NCI-H748 (cell line): ENCODE measurements around the gene SLC9A8.
"Not testable (repeated sequence)": the region's sequence is repeated elsewhere in the genome, so short reads cannot be mapped to it uniquely, and the experiment has no call there.

Experiments used
- DNase-seq: peaks from one replicate; lab custom pipeline; 2025; ENCODE audit not compliant: unreplicated experiment; lab: John Stamatoyannopoulos, UW

Gene SLC9A8

GRCh38 chr20:49846206-49846807 lies 33.7 kb downstream of the SLC9A8 start:
- peak; percentile 31 for DNase-seq

- DNase-seq, result no peak
These were observed 38.0 kb downstream of the SLC9A8 start for GRCh38 chr20:49850463-49851230.

DNA sequence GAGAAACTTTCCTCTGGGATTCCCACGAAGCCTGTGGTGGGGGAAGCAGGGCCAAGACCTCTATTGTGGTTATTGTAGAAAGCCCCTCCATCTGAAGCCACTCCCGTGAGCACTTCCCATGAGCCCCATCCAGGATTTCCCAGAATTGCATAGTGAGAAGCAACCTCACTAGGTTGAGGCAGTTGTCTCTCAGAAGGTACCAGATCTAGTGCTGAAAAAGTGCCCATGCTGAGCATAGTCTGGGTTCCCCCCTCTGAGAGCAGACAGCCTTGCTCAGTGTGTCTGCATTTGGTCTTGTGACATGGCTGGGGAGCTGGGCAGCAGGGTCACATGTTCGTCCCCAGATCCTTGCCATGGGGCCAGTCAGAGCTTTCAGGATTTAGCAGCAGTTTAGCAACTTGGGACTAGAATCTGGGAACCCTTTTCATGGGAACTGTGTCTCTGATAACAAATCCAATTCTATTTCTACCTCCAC lies 38.6 kb downstream of the SLC9A8 start:
- DNase-seq, result no peak

GRCh38 chr20:49851991-49852390 lies 39.4 kb downstream of the SLC9A8 start:
- DNase-seq, result no peak

DNA sequence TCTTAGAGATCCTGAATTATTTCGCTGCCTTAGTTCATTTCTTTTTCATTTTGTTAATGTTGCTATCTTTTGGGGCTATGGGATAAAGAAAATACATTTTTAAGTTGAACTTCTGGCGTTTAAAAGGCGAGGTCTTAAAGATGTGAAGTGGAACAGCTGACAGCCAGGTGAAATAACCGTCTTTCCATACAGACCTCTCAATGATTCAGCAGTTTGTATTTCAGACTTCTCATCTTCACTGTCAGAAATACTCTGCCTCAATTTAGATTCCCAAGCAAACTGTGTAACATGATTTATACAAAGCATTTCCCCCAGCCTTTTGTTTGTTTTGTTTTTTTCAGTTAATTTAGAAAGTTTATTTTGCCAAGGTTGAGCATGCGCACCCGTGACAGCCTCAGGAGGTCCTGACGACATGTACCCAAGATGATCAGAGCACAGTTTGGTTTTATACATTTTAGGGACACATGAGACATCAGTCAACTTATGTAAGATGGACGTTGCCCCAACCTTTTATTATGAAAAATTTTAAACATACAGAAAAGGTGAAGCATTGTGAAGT lies 40.0 kb downstream of the SLC9A8 start:
- no peak for DNase-seq

- no peak for DNase-seq
These were observed 41.0 kb downstream of the SLC9A8 start for GRCh38 chr20:49853640-49854039.

DNA sequence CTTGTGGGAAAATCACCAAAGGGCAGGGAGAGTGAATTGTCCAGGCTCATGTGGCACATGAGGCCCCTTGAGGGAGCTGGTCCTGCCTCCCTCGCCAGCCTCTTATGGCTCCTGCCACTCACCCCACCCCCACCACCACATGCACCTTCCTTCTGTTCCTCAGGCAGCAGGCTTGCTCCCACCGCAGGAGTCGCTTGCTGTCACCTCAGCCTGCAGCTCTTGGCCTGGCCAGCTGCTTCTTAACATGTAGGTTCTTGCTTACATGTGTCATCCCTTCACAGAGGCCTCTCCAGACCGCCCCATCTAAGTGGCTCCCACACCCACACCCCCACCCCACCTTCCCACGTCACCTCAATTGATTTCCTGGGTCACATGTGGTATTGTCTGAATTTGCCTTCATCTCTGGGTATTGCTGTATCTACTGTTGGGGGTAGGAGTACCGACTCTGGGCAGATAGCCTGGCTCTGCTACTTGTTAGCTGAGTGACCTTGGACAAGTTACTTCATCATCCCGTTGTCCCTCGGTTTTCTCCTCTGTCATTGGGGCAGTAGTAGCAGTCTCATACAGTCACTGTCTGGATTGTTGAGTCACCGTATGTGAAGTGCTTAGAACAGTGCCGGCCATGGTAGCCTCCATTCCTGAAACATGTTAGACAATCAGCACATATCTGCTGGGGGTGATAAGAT lies 41.7 kb downstream of the SLC9A8 start:
- DNase-seq, result no peak

DNA sequence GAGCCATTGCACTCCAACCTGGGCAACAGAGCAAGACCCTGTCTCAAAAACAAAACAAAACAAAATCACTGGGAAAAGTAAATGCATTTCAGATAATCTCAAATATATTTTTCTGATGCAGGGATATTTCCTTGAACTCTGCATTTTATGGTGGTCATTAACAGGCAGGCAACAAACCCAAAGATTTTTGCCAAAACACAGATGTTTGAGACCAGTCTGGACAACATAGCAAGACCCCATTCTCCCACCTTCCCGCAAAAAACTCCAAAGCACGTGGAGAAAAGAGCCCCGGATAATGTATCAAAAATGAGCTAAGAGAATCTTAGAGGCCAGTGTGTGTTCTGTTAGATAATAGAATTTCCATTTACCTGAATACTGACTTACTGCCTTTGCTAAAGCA lies 44.3 kb downstream of the SLC9A8 start:
- no peak for DNase-seq

- no peak for DNase-seq
These were observed 45.5 kb downstream of the SLC9A8 start for GRCh38 chr20:49858076-49858585.

GRCh38 chr20:49859011-49859410 lies 46.4 kb downstream of the SLC9A8 start:
- no peak for DNase-seq

- DNase-seq, result no peak
These were observed 47.2 kb downstream of the SLC9A8 start for GRCh38 chr20:49859807-49860206.

DNA sequence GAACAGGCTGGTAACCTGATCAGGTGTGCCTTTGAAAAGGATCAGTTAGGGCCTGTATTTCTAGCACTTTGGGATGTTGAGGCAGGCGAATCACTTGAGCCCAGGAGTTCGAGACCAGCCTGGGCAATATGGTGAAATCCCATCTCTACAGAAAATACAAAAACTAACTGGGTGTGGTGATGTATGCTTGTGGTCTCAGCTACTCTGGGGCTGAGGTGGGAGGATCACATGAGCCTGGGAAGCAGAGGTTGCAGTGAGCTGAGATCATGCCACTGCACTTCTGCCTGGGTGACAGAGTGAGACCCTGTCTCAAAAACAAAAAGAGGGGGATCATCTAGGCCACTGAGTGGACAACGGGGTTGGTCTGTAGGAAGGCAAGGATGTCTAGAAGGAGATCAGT lies 48.6 kb downstream of the SLC9A8 start:
- DNase-seq, result not testable (repeated sequence)

GRCh38 chr20:49862607-49863200 lies 50.1 kb downstream of the SLC9A8 start:
- no peak for DNase-seq

- DNase-seq, result no peak
These were observed 51.0 kb downstream of the SLC9A8 start for GRCh38 chr20:49863666-49864065.

- no peak for DNase-seq
These were observed 52.9 kb downstream of the SLC9A8 start for GRCh38 chr20:49865559-49865958.

DNA sequence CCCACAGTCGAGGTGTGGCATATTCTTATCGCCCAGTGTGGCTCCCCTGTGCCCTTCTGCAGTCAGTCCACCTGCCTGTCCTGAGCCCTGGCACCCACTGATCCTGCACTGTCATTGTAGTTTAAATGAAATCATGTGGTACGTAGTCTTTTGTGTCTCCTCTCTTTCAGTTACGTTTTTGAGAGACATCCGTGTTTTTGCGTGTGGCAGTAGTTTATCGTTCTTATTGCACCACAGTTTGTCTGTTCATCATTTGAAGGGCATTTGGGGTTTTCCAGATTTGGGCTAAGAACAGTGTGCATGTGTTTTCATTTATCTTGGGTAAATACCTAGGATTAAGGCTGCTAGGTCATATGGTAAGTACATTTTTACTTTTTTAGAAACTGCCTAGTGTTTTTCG lies 53.4 kb downstream of the SLC9A8 start:
- DNase-seq, result no peak

DNA sequence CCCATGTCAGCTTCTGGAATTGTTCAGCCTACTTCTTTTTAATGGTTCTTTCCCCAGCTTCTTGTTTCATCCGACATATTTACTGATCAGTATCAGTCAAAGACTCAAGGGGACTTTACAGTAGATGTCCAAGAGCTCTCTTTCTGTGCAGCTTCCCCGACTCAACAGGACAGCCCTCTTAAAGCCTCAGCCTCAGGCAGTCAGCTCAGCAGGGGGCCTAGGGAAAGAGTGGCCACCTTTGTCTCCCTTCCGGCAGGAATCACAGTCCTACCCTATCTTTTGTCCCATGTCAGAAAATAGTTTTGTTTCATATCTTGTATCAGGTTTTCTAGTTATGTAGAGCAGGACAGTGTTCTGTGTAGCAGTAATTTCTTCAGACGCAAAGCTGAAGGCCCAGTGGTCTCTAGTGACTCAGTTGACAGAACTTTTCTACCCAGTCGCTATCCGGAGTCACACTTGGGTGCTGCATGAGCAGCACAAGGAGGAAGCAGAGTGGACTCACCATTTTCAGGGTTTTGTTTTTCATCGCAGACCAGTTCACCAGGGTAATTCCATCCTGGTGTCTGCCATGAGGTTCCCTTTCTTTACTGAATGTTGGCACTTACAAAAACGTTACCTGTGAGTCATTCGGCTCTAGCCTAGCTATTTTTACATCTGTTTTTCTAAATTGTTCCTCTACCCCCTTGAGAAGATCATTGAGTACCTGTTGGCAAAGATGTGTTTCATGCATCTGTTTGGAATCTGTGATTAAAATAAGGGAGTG lies 55.0 kb downstream of the SLC9A8 start:
- no peak for DNase-seq

DNA sequence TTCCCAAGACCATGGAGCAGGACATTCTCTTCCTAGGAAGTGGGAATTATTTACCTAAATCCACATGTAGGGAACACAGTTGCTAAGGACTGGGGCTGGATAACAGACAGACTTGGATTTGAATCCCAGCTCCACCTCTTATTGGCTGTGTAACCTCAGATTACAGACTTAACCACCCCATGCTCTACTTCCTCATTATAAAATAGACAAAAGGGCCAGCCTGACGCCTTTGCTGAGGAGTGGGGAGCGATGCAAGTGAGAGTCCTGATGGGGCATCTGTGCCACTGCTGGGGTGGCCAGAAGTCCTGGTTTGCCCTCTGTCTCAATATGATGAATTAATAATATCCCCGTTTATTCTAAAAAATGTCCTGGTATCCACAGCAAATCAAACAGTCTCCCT lies 55.9 kb downstream of the SLC9A8 start:
- no peak for DNase-seq

GRCh38 chr20:49868964-49869363 lies 56.3 kb downstream of the SLC9A8 start:
- DNase-seq, result no peak

GRCh38 chr20:49870261-49870660 lies 57.6 kb downstream of the SLC9A8 start:
- no peak for DNase-seq
